Osteoblast (primary cell): ENCODE measurements around the gene UEVLD. TPM values are rescaled to one million over a fixed set of nuclear protein-coding genes. Genes with fewer than 3 reads are reported as not detected.
A peak's percentile ranks its signal among the peaks of the same experiment; 100 is the strongest.

Source experiments
- DNase-seq: peaks from one replicate; pipeline ENCODE4 v3.0.0; 2011; ENCODE audit warnings: low spot score, mixed read lengths; ENCODE audit not compliant: insufficient read length; ENCODE audit errors: missing footprints
- H2AFZ ChIP-seq: 2 replicates; pipeline ENCODE4 v1.6.0; 2011; ENCODE audit warnings: mild to moderate bottlenecking, low read length
- H3K27ac ChIP-seq: 2 replicates; pipeline ENCODE4 v1.5.1; 2011; ENCODE audit warnings: mild to moderate bottlenecking, low read depth, low read length, moderate library complexity
- H3K27me3 ChIP-seq: 2 replicates; pipeline ENCODE4 v1.6.0; 2012; ENCODE audit warnings: mild to moderate bottlenecking, control low read depth, inconsistent platforms, low read length, moderate library complexity; ENCODE audit not compliant: insufficient read depth
- H3K36me3 ChIP-seq: 2 replicates; pipeline ENCODE4 v1.5.1; 2011; ENCODE audit warnings: mild to moderate bottlenecking, low read length, control low read depth, moderate library complexity; ENCODE audit not compliant: insufficient read depth
- H3K4me1 ChIP-seq: 2 replicates; pipeline ENCODE4 v1.5.1; 2011; ENCODE audit warnings: mild to moderate bottlenecking, low read length, control low read depth, moderate library complexity; ENCODE audit not compliant: insufficient read depth
- H3K4me2 ChIP-seq: 2 replicates; pipeline ENCODE4 v1.6.0; 2011; ENCODE audit warnings: mild to moderate bottlenecking, low read length; ENCODE audit not compliant: insufficient read depth
- H3K4me3 ChIP-seq: fragments of 200-600 bp; sonication (generic); 3 replicates; pipeline ENCODE4 v1.5.1; 2012; ENCODE audit warnings: mild to moderate bottlenecking, low read length, inconsistent platforms; ENCODE audit not compliant: insufficient read depth
- H3K79me2 ChIP-seq: 2 replicates; pipeline ENCODE4 v1.6.0; 2012; ENCODE audit warnings: mild to moderate bottlenecking, low read length, control low read depth, inconsistent platforms; ENCODE audit not compliant: insufficient read depth
- H3K9me3 ChIP-seq: 2 replicates; pipeline ENCODE4 v1.5.1; 2011; ENCODE audit warnings: low read depth, low read length, control low read depth
- H4K20me1 ChIP-seq: 2 replicates; pipeline ENCODE4 v1.6.0; 2012; ENCODE audit warnings: mild to moderate bottlenecking, low read length, control low read depth; ENCODE audit not compliant: insufficient read depth
- CTCF ChIP-seq: IDR thresholded peaks from 2 replicates; pipeline ENCODE4 v1.5.1; 2011; ENCODE audit warnings: mild to moderate bottlenecking, low read depth, low read length, moderate library complexity; ENCODE audit errors: extremely low read depth
- total RNA-seq: library from RNA; depleted of rRNA; stranded (reverse); fragments of >200 nt; gene quantifications from 2 replicates; pipeline ENCODE4 v1.2.3, GENCODE V29; 2012

Gene UEVLD
- total RNA-seq, 1 donor = 26.8 TPM

GRCh38 chr11:18566406-18566805 is 22.1 kb downstream of the UEVLD start:
- TF ChIP-seq CTCF = no peak

GRCh38 chr11:18564149-18564548 is 24.4 kb downstream of the UEVLD start:
- H3K4me1 ChIP-seq = peaks cover 14% of the 10 kb centered on the region
- no peak overlapping the region for H2AFZ ChIP-seq
- peak; percentile 9 for DNase-seq
- peaks cover 26% of the 10 kb centered on the region for H3K36me3 ChIP-seq
- no peaks in the 10 kb centered on the region for H3K79me2 ChIP-seq
- H3K4me3 ChIP-seq = no peak overlapping the region
- no peaks in the 10 kb centered on the region for H4K20me1 ChIP-seq
- H3K27ac ChIP-seq = no peak overlapping the region
- no peaks in the 10 kb centered on the region for H3K9me3 ChIP-seq
- TF ChIP-seq CTCF = no peak
- no peaks in the 10 kb centered on the region for H3K27me3 ChIP-seq
- H3K4me2 ChIP-seq = no peak overlapping the region

More at GRCh38 chr11:18566406-18566805, 22.1 kb downstream of the UEVLD start:
- Histone ChIP-seq H3K36me3 (peaks cover 15% of the 10 kb centered on the region), H4K20me1 (peaks cover 2% of the 10 kb centered on the region), H3K4me1 (peaks cover 14% of the 10 kb centered on the region), H3K4me3 (no peak overlapping the region), H3K4me2 (no peak overlapping the region), H3K27me3 (no peaks in the 10 kb centered on the region), H3K79me2 (no peaks in the 10 kb centered on the region), H2AFZ (no peak overlapping the region), H3K27ac (no peak overlapping the region), H3K9me3 (no peaks in the 10 kb centered on the region)
- no peak for DNase-seq

- Histone ChIP-seq H3K4me2 (no peak overlapping the region), H3K27me3 (no peaks in the 10 kb centered on the region), H3K36me3 (peaks cover 29% of the 10 kb centered on the region), H3K27ac (no peak overlapping the region), H3K79me2 (no peaks in the 10 kb centered on the region), H2AFZ (no peak overlapping the region), H3K9me3 (no peaks in the 10 kb centered on the region), H3K4me1 (peaks cover 14% of the 10 kb centered on the region), H4K20me1 (no peaks in the 10 kb centered on the region), H3K4me3 (no peak overlapping the region)
- no peak for TF ChIP-seq CTCF
- peak; percentile 22 for DNase-seq
Observed at GRCh38 chr11:18563090-18563730, 25.3 kb downstream of the UEVLD start.

- H2AFZ ChIP-seq = no peak overlapping the region
- no peak for DNase-seq
- no peak overlapping the region for H3K27ac ChIP-seq
- H3K4me1 ChIP-seq = no peaks in the 10 kb centered on the region
- H3K79me2 ChIP-seq = no peaks in the 10 kb centered on the region
- TF ChIP-seq CTCF = no peak
- no peaks in the 10 kb centered on the region for H4K20me1 ChIP-seq
- H3K36me3 ChIP-seq = peaks cover 20% of the 10 kb centered on the region
- H3K9me3 ChIP-seq = no peaks in the 10 kb centered on the region
- H3K27me3 ChIP-seq = no peaks in the 10 kb centered on the region
- H3K4me3 ChIP-seq = no peak overlapping the region
- no peak overlapping the region for H3K4me2 ChIP-seq
Observed at GRCh38 chr11:18548001-18548400, 40.5 kb downstream of the UEVLD start.
